Stimulated activated CD4-positive, alpha-beta T cell treated with anti-CD3 and anti-CD28 coated beads, Interleukin-1b, Interleukin-23, amount 100 ng/mL, for 4 hours (primary cell): ENCODE results near the gene RAMACL.
A peak's percentile ranks its signal among the peaks of the same experiment; 100 is the strongest.
"Not testable (repeated sequence)": the region's sequence is repeated elsewhere in the genome, so short reads cannot be mapped to it uniquely, and the experiment has no call there.

Source experiments
- DNase-seq, 2 donors: peaks; one replicate each; pipeline ENCODE4 v3.0.0-alpha.2; 2020; ENCODE audit warnings: low read depth in 2 of 2

The RAMACL gene

DNA sequence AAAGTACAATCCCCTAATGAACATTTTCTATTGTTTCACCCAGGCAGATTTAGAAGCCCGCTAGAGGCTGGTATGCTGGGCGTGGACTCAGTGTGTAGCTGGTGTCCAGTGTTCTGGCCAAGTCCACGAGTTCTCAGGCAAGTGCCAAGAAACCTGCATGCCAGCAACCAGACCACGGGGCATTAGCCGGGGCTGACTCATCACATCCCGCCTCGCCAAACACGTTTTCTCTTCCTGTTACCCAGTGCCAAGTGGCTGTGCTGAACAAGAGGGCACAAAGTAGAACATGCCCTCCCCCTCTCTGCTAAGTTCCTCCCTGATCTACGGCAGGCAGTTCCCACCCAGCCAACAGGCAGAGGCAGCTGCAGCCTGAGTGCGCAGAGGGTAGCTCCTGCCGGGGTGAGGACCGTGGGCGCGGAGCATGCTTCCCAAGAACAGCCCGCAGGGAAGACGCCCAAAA, 29.6 kb downstream of the RAMACL start:
- no peak for DNase-seq

DNA sequence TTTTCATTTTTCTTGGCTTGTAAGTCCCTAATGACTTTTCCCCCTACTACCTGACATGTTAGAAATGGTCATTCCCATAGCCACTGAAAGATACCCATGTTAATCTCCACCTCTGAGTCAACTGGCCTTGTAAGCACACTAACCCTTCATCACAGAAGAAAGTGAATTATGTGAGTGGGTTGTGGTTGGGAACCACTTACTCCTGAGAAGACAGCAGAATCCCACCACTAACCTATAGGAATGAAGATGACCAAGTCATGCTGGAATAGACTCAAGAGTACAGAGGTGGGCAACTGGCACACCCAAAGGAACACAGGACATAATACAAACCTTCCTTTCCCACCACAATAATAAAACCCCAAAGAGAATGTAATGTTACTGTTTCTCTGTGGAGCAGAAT, 30.1 kb downstream of the RAMACL start:
- DNase-seq = no peak

DNA sequence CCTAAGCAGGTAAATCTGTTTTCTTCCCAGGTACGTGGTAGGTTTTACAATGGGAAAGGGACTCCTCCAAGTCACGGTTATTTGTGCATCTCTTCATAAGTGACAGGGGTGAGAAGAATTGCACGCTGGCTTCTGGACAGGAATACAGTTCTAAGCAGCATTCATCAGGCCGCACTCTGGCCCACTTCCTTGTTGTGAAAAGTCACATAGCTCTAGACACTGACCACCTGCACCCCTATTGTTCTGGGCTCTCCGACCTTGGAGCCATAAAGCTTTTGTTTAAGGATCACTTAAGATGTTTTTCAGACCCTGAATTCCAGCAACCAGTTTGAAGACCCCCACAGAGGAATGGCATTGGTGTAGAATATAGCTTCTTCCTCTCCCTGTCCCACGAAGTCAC, 31.4 kb downstream of the RAMACL start:
- DNase-seq = no peak

DNA sequence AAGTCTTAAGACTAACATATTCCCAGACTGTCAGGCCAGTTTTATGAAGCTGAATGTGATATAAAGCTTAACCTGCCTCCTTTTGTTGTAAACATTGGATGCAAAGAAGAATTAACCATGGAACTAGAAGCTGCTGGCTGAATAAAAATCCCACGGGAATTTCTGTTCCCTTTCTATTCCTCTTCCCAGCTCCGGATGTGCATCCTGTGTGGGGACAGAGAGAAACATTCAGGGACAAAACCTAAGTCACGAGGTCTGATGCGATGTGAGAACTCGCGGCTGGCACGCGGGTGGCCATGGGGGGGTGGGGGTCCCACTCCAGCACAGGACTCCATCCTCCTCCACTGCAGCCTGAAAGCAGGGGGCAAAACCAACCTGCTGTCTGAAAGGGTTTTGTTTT, 32.2 kb downstream of the RAMACL start:
- DNase-seq = no peak

DNA sequence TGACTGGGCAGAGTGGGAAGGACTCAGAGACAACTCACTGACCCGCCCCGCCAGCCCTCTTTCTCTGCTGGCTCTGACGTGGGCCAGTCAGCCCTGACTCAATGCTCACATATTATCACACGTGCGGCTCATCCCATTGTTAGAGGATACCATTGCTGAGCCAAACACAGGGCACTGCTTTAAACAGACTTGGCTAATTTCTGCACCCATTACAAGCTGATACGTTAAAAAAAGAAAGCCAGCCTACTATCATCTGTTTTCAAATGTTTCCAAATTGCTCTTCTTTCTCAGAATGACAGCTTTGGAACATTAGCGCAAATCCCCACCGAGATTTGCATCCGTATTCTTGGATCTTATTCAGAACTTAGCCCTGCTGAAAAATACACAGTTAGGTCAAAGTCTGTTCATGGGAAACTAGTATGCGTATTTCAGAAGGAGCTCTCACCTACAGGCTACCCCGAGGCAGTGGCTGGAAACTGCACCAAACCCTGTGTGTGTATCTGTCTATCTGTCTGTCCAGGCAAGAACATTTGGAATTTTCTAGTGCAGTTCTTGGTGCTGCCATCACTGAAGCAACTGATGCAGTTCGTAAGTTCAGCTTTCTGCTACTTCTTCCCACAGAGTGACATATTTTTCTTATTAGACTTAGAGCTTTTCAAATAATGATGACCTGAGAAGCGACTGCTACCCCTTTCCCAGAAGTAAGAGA, 32.8 kb downstream of the RAMACL start:
- DNase-seq = no peak

DNA sequence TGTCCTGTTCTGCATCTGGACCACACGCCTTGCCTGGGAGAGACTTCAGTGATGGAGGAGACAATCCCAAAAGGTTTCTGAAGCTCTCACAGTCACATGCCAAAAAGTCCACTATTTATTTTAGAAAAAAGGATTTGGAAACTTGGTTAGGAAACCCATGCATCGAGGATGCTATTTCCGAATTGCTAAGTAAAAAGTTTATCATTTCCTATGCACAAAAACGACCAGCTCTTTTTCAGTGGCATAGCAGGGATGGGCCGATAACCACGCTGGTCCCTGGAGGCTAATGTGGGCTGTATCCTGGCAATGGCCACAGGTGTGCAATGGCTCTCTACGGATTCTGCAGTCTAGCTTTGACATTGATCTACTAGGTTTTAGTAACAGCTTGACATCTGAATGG, 33.9 kb downstream of the RAMACL start:
- DNase-seq = no peak

DNA sequence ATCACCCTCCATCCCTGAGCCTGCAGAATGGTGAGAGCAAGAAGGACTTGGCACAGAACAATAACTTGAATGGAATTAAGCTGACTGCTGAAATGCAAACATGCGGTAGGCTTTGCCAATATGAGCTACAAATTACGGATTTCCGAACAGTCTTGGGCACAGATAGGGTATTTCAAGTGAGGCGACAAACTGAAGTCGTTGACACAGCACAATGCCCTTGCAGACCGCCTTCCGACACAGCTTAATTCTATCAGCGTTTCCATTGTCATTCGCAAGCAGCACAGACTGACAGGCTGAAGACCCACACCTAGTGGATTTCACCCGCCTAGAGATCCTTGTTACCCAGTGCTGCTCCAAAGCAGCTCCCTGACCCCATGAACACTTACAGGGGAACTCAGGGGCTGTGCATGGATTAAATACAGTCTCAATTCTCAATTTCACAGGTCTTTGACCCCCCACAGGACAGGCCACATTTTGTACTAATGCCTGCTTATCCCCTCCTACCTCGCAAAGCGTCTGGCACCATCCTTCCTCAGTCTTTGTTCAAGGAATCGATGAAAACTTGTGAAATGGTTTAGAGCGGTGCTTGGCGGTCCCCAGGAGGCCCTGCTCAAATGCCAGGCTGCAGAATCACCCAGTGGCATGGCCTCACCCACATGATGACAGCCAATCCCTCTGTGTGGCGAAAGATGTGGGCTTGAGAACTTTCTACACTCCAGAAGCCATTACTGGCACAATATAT, 34.6 kb downstream of the RAMACL start:
- DNase-seq = no peak

DNA sequence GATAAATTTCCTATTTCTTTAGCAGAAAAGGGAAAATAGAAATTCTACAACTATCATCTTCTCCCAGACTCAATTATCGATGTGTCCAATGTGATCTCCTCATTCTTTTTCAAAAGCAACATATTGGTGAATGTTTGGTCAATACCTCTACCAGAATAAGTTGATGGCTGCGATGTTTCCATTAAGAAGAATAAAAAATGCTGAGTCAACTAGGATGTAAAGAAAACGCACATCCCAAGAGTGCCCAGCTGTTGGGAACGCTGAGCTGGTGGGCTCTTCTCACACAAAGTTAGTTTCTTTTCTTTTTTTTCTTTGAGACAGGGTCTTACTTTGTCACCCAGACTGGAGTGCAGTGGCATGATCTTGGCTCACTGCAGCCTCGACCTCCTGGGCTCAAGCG, 39.8 kb downstream of the RAMACL start:
- DNase-seq = no peak

DNA sequence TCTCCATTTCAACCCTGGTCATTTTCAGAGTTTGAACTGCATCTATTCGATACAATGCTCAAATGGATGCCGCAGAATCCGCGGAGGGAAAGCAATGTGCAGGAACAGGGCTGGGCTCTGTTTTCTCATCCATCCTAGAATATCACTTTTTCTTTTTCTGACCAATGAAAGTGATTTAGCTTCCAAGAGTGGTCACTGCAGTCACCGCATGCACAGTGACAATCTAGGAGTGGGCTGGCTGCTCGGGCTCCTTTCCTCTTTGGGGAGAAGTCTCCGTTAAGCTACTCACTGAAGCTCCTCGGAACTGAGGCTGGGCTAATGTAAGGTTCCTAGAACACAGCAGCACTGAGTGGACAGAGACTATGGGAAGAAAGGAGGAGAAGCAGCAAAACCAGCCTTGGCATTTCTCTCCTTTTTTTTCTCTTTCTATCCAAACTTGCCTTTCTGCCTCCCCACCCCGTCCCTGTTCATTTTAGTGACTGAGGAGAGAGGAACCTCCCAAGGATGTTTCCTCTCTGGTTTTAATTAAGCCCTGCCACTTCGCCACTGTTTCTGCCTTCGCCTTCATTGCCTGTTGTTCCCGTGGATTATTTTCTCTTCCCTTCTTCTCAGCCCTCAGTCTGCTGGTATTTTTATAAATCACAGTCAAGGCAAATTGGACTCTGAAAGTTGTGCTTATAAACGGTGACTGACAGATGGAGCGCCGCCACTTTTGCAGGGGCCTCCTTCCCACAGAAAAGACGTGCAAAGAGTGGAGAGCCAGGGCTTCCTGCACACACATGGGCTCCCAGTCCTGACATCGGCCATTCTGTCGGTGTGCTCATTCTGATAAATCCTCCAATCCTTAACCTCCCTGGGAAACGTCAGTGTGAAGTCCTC, 41.1 kb downstream of the RAMACL start:
- DNase-seq = no peak

DNA sequence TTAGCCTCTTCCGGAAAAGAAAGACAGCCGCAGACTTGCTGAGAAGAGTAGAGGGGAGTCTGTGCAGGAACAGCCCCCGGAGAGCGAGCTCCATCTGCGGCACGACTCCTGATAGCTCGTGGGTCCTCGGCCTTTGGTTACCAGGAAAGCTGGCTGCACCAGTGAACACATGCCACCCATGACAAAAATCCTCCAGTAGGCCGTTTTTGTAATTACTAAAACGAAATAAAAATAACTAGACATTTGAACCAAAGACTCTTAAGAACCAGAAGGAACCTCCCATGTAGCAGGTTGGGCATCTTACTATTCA, 42.2 kb downstream of the RAMACL start:
- DNase-seq = no peak

DNA sequence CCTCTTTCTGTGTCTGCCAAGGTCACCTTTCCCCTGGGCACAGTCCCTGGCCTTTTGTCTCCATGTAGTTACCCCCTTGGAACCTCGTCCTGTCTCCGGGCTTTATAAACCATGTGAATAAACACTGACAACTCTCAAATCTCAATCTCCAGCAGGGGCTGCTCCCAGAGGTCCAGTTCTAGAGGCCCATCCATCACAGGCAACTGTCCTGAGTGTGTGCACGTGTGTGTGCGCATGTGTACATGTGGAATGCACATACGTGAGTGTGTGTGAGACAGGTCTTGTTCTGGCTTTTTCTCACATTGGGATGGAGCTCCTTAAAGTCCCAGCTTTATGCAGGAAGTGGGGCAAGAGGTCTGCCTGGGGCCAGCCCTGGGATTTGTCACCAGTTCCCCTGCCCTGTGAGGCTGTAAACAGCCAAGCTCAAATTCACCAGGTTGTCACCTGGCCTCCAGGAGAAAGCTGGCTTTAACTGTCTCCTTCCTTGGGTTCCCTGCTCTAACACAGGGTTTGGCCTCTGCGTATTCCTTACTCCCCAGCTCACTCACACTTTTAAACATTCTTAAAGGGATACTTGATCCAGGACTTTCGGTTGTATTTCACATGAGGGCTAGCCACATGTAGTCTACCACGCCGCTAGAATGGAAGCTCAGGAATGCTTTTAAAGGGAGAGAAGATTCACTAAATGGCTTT, 42.7 kb downstream of the RAMACL start:
- DNase-seq = no peak

DNA sequence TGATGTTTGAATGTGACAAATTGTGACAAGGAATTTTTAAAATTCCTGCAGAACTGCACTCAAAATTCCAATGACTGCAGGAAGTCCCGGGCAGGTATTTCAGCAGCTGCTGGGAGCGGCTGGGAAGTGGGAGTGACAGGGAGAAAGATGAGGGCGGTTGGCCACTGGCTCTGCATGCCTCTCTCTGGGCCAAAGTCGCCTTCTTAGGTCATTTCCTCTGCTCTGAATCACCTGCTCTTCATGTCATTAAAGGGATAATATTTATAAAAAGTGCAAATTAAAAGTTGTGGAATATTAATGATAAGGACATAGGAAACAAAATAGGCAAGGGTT, 43.9 kb downstream of the RAMACL start:
- no peak for DNase-seq

DNA sequence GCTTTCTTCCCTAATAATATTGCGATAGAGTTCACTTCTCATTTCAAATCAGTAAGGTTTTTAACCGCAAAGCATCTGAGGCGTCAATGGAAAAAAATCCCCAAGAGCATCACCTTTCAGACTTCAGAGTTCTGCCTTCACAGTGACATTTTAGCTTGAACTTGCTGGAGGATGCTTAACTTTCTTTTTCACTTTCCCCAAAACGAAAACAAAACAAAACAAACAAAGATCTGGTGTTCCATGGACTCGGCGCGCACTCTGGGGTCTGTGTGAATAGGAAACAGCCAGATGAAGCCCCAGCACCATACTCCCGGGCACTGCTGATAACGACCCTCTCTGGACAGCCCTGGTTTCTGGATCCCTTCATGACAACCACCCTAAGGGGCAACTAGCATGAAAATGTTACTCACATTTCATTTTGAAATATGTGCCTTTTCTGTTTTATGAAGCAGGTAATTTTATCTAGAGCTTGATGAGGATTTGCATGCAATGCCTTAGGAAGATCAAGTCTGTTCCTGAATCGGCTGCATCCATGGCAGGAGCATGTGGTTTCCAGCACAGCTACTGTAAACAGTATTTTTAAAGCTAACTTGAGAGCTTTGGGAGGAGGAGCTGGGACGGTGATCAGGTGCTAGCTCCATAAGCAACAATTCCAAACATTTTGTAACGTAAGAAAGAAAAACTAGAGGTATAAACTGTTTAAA, 44.5 kb downstream of the RAMACL start:
- DNase-seq = no peak

DNA sequence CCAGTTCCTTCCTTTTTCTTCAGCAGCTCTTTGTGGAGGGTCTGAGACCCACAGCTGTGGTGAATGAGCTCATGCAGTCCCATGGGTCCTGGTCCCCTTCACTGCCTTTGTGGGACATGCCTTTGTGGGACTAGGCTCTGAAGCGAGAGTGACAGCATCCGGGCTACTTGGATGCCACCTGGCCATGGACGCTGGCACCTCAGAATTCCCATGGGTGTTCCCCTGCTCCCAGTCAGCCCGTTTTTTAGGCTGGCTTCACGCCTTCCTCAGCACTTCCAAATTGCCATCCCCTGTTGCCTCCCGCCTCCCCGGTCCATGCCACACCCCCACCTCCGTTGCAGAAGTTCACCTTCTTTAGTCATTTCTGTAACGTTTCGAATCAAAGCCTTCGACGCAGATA, 45.1 kb downstream of the RAMACL start:
- DNase-seq = no peak

DNA sequence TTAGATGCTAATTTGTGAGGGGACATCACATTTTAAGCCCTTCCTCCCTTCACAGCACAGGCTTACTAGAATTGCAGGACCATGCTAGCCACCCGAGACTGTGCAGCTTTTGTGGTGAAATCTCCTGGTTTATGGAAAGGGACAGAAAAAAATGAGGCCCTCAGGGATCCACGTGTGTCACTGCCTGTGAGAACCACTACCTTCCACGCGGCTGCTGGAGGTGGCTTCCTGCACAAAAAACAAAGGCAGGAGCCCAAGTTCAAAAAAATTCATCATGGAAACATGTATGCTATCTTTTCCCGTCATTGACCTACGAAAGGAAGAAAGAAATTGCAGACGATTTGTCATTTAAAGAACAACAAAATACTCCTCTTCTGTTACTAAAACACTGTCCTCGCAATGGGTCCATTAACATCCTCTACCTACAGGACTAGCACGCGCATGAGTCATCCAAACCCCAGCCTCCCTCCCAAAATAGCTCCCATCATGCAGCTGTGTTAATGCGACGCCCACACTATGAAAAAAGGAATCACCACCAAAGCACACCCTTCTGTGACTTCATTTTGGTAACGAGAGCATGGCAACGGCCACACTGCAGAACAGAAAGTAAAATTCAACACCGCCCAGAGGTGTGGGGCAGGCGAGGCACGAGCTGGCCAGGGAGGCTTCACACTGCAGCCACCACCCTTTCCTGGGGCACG, 45.7 kb downstream of the RAMACL start:
- peak; percentile 29 to 55 for DNase-seq

DNA sequence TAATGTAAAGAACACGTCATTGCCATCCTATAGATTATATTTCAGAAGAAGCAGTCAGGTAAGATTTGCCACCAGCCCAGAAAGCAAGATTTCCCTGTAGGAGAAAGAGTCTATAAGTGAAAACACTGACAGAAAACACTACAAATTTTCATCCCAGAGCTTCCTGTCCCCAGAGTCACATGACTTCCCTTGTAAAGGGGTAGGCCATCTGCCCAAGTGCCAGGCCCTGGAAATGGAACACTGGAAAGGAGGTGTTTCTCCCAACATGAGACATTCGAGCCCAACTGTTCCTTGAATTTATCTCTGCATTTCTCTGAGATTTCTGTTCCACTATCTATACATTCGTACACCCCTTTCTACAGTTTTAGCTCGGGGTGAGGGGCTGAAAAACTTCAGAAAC, 46.9 kb downstream of the RAMACL start:
- no peak for DNase-seq

DNA sequence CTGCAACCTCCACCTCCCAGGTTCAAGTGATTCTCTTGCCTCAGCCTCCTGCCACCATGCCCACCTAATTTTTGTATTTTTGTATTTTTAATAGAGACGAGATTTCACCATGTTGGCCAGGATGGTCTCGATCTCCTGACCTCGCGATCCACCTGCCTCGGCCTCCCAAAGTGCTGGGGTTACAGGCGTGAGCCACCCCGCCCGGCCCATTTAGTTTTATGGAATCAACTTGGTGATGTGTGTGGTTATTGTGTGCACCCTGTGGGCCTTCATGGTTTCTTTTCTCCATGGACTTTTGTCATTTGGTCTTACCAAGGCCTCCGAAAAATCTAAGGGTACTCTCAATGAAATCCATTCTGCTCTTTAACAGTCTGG, 47.5 kb downstream of the RAMACL start:
- DNase-seq = not testable (repeated sequence)

DNA sequence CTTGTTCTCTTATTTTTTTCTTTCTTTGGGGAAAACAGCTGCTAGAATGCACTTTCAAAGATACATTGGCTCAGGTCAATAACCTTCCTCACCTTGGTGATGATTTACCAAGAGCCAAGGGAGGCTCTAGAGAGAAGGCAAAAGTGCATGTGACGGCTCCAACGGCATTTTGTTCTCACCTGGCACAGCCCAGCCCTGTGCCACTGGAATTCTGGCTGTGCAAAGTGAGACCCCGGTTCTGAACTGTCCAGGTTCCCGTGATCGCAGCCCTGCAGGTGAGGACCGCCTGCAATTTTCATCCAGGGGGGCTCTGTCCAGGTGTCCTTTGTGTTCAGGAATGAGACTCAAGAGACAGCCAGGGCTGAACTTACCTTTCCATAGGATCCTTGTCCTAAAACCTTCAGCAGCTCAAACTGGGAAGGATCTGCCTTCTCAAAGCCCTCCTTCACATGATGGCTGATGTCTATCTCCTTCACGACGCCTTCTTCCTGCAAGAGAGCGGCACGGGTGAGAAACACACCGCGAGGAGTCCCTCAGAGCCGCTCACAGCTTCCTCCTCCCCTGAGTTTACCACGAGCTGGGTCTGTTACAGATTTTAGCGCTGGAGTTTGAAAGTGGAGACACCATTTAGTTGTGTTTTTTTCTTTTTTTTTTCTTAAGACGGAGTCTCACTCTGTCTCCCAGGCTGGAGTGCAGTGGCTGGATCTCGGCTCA, 48.0 kb downstream of the RAMACL start:
- DNase-seq = no peak

DNA sequence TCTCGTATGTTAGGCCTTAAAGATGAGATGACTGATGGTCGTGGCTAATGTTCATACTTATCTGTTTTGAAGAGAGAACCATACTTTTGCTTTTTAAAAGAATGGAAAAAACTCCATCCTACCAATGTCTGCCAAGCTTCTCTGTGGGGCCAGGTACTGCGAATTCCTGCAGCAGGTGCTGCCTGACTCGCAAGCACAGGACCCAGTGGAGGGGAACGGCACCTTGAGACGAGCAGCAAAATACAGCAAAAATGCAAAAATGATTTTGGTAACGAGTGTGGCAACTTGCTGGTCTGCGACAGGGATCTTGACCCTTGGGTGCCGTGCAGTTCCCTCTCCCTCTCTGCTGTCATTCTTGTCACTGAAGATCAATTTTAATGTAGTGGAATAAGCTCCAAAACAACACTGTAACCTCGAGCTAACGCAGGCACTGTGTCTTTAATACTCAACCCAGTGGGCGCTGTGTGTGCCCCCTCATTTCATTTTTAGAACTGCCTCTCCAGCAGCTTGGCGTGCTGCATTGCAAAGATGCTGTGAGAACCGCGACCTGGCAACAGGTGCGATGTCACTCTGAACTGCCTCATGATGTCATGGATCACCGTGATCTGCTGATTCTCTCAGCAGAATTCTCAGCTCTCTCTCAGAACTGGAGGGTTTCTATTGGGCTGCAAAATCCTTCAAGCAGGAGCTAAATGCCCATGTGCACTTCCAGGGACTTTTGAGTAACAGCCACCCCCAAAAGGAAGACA, 51.6 kb downstream of the RAMACL start:
- DNase-seq = no peak
